ENCODE data around the gene TRMT2B. TPM values are rescaled to one million over a fixed set of nuclear protein-coding genes. Genes with fewer than 3 reads are reported as not detected.
"Not testable (repeated sequence)": the region's sequence is repeated elsewhere in the genome, so short reads cannot be mapped to it uniquely, and the experiment has no call there.

Gene TRMT2B
- polyA plus RNA-seq (ENCODE audit: insufficient read length): 14.6 TPM
- long read RNA-seq, donor 1: 0 reads
- long read RNA-seq, donor 2: 0 reads
- long read RNA-seq, donor 3: 0 reads
- long read RNA-seq, donor 4: 0 reads
- long read RNA-seq, donor 5, partial matches to known transcripts: 0 of 1 reads
- long read RNA-seq, donor 5, other reads (novel, unspliced or antisense): 0 of 1 reads
- long read RNA-seq, donor 6, partial matches to known transcripts: 0 of 1 reads
- long read RNA-seq, donor 6, other reads (novel, unspliced or antisense): 0 of 1 reads
- long read RNA-seq, donor 7: 0 reads
- long read RNA-seq, donor 8: 0 reads

- peak; percentile 42 for DNase-seq
Measured at GRCh38 chrX:101051549-101052302, at the start of gene TRMT2B. TRMT2B (minus strand) TSS chrX:101052111; CDS start chrX:101042289, 9,822 bp downstream.

GRCh38 chrX:101097546-101098453 is 45.9 kb upstream of the TRMT2B start, which contains the start of gene CENPI:
CENPI (plus strand) TSS chrX:101098204; CDS start chrX:101101071, 2,867 bp downstream.
- peak; percentile 89 for DNase-seq

- DNase-seq: no peak
Measured at GRCh38 chrX:101091817-101092216, 39.9 kb upstream of the TRMT2B start.

DNA sequence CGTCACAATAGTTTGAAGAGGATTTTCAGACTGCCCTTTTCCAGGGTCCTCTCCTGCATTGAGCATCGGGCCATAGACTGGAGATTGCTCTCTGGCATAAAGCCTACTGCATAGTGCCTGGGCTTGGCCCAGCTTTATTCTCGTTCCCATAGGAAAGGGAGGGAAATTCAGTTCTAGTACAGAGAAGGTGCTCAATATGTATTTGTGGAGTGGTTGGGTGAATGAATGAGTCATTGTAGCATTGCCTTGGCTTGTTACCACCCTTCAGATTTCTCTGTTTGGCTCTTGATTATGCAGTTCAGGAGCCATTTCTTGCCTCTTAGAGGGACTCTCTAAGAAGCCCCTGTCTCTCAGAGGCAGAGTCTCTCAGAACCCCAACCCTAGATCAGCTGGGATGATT is 29.3 kb upstream of the TRMT2B start:
- no peak for DNase-seq

GRCh38 chrX:101080326-101081124 is 28.6 kb upstream of the TRMT2B start:
- DNase-seq: no peak

- no peak for DNase-seq
Measured at GRCh38 chrX:101079736-101080270, 27.9 kb upstream of the TRMT2B start.

DNA sequence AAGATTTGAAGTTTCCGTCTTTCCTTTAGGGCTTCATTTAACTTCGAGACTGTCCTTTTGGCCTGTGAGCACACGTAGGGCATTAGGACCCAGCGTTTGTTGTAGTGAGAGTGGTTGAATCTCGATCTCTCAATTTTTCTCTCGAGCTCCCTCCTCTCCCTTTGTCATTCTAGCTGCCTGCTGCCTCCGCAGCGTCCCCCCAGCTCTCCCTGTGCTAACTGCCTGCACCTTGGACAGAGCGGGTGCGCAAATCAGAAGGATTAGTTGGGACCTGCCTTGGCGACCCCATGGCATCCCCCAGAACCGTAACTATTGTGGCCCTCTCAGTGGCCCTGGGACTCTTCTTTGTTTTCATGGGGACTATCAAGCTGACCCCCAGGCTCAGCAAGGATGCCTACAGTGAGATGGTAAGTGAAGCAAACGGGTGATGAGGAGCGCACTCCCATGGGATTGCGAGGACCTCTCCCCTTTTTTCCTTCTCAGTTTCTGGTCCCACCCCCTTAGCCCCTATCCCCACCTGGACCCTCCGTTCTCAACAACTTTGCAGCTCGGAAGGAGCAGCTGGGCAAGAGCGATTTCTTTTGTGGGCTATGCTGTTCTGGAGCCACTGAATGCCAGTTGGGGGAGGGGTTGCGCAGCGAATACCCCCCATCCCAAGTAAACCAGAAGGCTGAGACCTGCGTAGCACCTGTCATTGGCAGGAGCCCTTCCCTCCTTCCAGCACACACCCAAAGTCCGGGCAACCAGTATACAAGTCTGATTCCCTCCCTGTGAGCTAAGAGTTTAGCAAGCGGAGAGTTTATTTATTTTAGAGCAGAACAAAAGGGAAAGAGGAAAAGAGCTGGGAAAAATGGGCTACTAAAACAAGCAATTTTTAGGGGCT is 27.0 kb upstream of the TRMT2B start, which contains the start of gene TMEM35A:
TMEM35A (plus strand) TSS at position 164 of the 883 bp plus-strand sequence; CDS start at position 288, 124 bp downstream.
- peak; percentile 27 for DNase-seq

DNA sequence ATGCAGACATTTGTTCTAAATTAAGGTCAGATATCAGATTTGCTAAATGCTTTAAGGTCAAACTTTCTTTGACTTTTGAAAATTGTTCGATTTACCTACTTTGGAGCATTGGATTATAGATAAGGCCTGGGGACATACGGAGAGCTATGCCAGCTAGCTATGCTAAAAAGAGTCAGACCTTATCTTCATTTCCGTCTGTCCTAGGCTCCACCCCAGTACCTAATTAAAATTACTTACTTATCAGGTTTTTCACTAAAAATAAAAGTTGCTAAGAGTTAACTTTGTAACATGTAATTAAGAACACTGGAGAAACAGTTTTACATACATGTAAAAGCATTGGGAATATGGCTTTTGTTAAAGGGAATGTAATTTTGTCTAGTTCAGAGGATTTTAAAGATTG is 19.7 kb upstream of the TRMT2B start:
- DNase-seq: no peak

- DNase-seq: no peak
Measured at GRCh38 chrX:101062176-101062575, 10.3 kb upstream of the TRMT2B start.

- DNase-seq: no peak
Measured at GRCh38 chrX:101057093-101057714, 5.3 kb upstream of the TRMT2B start.

- DNase-seq: not testable (repeated sequence)
Measured at GRCh38 chrX:101056551-101056950, 4.6 kb upstream of the TRMT2B start.

- DNase-seq: no peak
Measured at GRCh38 chrX:101051153-101051548, 760 bp downstream of the TRMT2B start.

- DNase-seq: no peak
Measured at GRCh38 chrX:101040197-101040596, 11.7 kb downstream of the TRMT2B start.

DNA sequence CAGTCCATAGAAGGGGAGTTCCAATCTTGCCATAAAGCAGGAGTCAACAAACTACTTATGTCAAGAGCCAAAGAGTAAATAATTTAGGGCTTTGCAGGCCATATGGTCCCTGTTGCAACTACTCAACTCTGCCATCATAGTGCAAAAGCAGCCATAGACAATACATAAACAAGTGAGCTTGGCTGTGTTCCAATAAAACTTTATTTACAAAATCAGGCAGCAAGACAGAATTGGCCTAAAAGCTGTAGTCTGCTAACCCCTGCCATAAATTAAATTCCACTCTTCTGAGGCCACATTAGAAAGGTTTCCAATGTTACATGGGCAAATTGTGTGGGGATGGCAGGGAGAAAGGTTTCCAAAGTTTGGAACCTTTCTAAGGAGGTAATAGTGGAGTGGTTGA is 14.7 kb downstream of the TRMT2B start:
- no peak for DNase-seq

DNA sequence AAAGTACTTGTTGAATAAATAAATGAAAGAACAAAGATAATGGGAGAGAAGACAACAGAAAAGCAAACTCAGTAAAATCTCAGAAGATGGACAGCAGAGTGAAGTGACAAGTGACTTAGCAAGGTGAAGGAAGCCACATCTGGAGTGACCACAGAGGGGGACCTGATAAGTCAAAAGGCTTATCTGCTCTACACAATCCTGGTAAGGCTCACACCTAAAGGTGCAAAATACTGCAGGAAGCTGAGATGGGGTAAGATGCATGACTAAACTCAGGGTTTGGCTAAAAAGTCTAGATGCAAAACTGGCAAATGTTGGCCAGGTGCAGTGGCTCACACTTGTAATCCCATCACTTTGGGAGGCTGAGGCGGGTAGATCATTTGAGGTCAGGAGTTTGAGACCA is 22.2 kb downstream of the TRMT2B start:
- DNase-seq: no peak

- DNase-seq: no peak
Measured at GRCh38 chrX:101028562-101028961, 23.3 kb downstream of the TRMT2B start.

- no peak for DNase-seq
Measured at GRCh38 chrX:101025126-101025525, 26.8 kb downstream of the TRMT2B start.

DNA sequence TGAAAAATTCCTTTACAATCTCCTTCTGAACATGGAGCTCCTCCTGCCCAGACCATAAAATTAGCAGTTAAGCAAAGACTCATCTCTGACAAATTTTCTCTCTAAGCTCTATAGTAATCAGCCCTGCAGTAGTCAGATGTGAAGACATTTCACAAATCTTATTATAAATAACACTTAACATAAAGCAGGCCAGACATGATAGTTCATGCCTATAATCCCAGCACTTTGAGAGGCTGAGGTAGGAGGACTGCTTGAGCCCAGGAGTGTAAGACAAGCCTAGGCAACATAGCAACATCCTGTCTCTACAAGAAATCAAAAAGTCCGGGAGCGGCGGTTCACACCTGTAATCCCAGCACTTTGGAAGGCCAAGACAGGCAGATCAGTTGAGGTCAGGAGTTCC is 29.9 kb downstream of the TRMT2B start:
- DNase-seq: no peak

GRCh38 chrX:101012031-101012430 is 39.9 kb downstream of the TRMT2B start:
- DNase-seq: not testable (repeated sequence)
